Hepatocyte (in vitro differentiated cells): ENCODE measurements around the gene TRPV3.

Source experiments
- EZH2 ChIP-seq: fragments of 200-600 bp; sonication (generic); IDR thresholded peaks from 2 replicates; pipeline ENCODE4 v1.6.1; 2016; ENCODE audit warnings: antibody characterized with exemption, mild to moderate bottlenecking, borderline replicate concordance
- EZH2phosphoT487 ChIP-seq: fragments of 200-600 bp; sonication (generic); IDR thresholded peaks from one replicate; pipeline ENCODE4 v1.6.1; 2018; ENCODE audit warnings: antibody characterized with exemption, mild to moderate bottlenecking, low read depth, moderate library complexity; ENCODE audit not compliant: unreplicated experiment, severe bottlenecking
- TF ChIP-seq, protein P1 (sequence below): fragments of 200-600 bp; sonication (generic); IDR thresholded peaks from 2 replicates; pipeline ENCODE4 v1.5.1; 2016; ENCODE audit warnings: antibody characterized with exemption, mild to moderate bottlenecking; ENCODE audit not compliant: poor library complexity

DNA sequence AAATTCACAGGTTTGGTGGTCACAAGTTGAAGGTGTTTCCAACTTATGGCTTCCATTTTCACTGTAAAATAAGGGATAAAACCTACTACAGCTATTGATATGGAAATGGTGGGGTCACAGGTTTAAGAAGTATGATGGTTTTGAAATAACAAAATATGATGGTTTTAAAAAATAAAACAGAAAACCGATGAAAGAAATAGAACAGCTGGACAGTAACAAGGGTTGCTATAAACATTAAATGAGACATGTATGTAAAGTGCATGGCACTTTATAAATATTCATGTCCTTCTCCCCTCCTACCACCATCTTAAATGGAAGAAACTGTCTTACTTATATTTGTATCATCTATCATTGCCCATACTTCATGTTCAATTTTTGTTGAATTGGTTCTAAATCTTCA lies 50.5 kb downstream of the TRPV3 start:
- no peak for TF ChIP-seq EZH2
- TF ChIP-seq, protein P1, sequence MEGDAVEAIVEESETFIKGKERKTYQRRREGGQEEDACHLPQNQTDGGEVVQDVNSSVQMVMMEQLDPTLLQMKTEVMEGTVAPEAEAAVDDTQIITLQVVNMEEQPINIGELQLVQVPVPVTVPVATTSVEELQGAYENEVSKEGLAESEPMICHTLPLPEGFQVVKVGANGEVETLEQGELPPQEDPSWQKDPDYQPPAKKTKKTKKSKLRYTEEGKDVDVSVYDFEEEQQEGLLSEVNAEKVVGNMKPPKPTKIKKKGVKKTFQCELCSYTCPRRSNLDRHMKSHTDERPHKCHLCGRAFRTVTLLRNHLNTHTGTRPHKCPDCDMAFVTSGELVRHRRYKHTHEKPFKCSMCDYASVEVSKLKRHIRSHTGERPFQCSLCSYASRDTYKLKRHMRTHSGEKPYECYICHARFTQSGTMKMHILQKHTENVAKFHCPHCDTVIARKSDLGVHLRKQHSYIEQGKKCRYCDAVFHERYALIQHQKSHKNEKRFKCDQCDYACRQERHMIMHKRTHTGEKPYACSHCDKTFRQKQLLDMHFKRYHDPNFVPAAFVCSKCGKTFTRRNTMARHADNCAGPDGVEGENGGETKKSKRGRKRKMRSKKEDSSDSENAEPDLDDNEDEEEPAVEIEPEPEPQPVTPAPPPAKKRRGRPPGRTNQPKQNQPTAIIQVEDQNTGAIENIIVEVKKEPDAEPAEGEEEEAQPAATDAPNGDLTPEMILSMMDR, result no peak
- TF ChIP-seq EZH2phosphoT487, result no peak
